SK-N-SH treated with all-trans-retinoic acid at 6 μM for 48 hours (cell line): ENCODE results near the gene DAB1.

ENCODE experiments used
- ATAC-seq: fragments of 200-7000 bp; cut with Tn5 transposase; 3 replicates; pipeline ENCODE4 v1.9.1; 2020; ENCODE audit warnings: mild to moderate bottlenecking, moderate library complexity
- ARNTL ChIP-seq: fragments of 450-650 bp; formaldehyde crosslinking; IDR thresholded peaks from 2 replicates; pipeline ENCODE4 v1.5.0; 2020; ENCODE audit warnings: low read depth, mild to moderate bottlenecking, moderate library complexity, borderline replicate concordance
- BACH2 ChIP-seq: fragments of 250-450 bp; sonication (Bioruptor Pico); IDR thresholded peaks from 2 replicates; pipeline ENCODE4 v1.9.0; 2021; ENCODE audit warnings: mild to moderate bottlenecking, borderline replicate concordance
- CREB5 ChIP-seq: fragments of 250-450 bp; sonication (Bioruptor Pico); IDR thresholded peaks from 2 replicates; pipeline ENCODE4 v1.5.1; 2020; ENCODE audit warnings: low read depth, mild to moderate bottlenecking, moderate library complexity
- CSDC2 ChIP-seq: fragments of 250-450 bp; sonication (Bioruptor Pico); IDR thresholded peaks from 2 replicates; pipeline ENCODE4 v1.5.0; 2020; ENCODE audit warnings: mild to moderate bottlenecking, moderate library complexity
- ESRRG ChIP-seq: fragments of 250-450 bp; sonication (Bioruptor Pico); IDR thresholded peaks from 2 replicates; pipeline ENCODE4 v1.6.1; 2021; ENCODE audit warnings: mild to moderate bottlenecking
- ISL1 ChIP-seq: fragments of 250-450 bp; sonication (Bioruptor Pico); IDR thresholded peaks from 2 replicates; pipeline ENCODE4 v2.1.2; 2022; ENCODE audit warnings: mild to moderate bottlenecking, moderate library complexity
- OSR1 ChIP-seq: fragments of 250-450 bp; sonication (Bioruptor Pico); IDR thresholded peaks from 2 replicates; pipeline ENCODE4 v1.8.0; 2022; ENCODE audit warnings: moderate library complexity, mild to moderate bottlenecking, inconsistent platforms
- PATZ1 ChIP-seq: fragments of 250-450 bp; sonication (Bioruptor Pico); IDR thresholded peaks from 2 replicates; pipeline ENCODE4 v1.8.0; 2020; ENCODE audit warnings: mild to moderate bottlenecking, moderate library complexity, borderline replicate concordance
- POU6F1 ChIP-seq: fragments of 250-450 bp; sonication (Bioruptor Pico); IDR thresholded peaks from 2 replicates; pipeline ENCODE4 v1.8.0; 2021; ENCODE audit warnings: low read depth, mild to moderate bottlenecking, moderate library complexity, borderline replicate concordance
- PPARA ChIP-seq: fragments of 250-450 bp; sonication (Bioruptor Pico); IDR thresholded peaks from 2 replicates; pipeline ENCODE4 v1.5.0; 2020; ENCODE audit warnings: mild to moderate bottlenecking, borderline replicate concordance
- RARB ChIP-seq: fragments of 250-450 bp; sonication (Bioruptor Pico); IDR thresholded peaks from 2 replicates; pipeline ENCODE4 v1.8.0; 2021; ENCODE audit warnings: mild to moderate bottlenecking, moderate library complexity
- SNAI2 ChIP-seq: fragments of 250-450 bp; sonication (Bioruptor Pico); IDR thresholded peaks from 2 replicates; pipeline ENCODE4 v1.5.0; 2020; ENCODE audit warnings: mild to moderate bottlenecking, moderate library complexity
- TCF4 ChIP-seq: fragments of 250-450 bp; sonication (Bioruptor Pico); IDR thresholded peaks from 2 replicates; pipeline ENCODE4 v1.8.0; 2021; ENCODE audit warnings: mild to moderate bottlenecking, moderate library complexity, borderline replicate concordance
- TOX ChIP-seq: fragments of 250-450 bp; sonication (Bioruptor Pico); IDR thresholded peaks from 2 replicates; pipeline ENCODE4 v1.8.0; 2021; ENCODE audit warnings: mild to moderate bottlenecking, moderate library complexity, borderline replicate concordance
- TSHZ2 ChIP-seq: fragments of 250-450 bp; sonication (Bioruptor Pico); IDR thresholded peaks from 2 replicates; pipeline ENCODE4 v1.5.0; 2020; ENCODE audit warnings: mild to moderate bottlenecking, moderate library complexity
- ZC3H10 ChIP-seq: fragments of 250-450 bp; sonication (Bioruptor Pico); IDR thresholded peaks from 2 replicates; pipeline ENCODE4 v1.5.1; 2021; ENCODE audit warnings: mild to moderate bottlenecking, moderate library complexity
- ZFP3 ChIP-seq: fragments of 250-450 bp; sonication (Bioruptor Pico); IDR thresholded peaks from 2 replicates; pipeline ENCODE4 v1.5.0; 2020; ENCODE audit warnings: mild to moderate bottlenecking, moderate library complexity
- ZFP30 ChIP-seq: fragments of 450-650 bp; formaldehyde crosslinking; IDR thresholded peaks from 2 replicates; pipeline ENCODE4 v1.5.0; 2022; ENCODE audit warnings: mild to moderate bottlenecking, moderate library complexity
- ZNF565 ChIP-seq: fragments of 450-650 bp; formaldehyde crosslinking; conservative IDR thresholded peaks from 2 replicates; pipeline ENCODE4 v1.5.0; 2020; ENCODE audit warnings: low read depth, mild to moderate bottlenecking, moderate library complexity
- ZNF70 ChIP-seq: fragments of 450-650 bp; formaldehyde crosslinking; IDR thresholded peaks from 2 replicates; pipeline ENCODE4 v1.5.0; 2020; ENCODE audit warnings: mild to moderate bottlenecking, moderate library complexity
- ZNF8 ChIP-seq: fragments of 450-650 bp; formaldehyde crosslinking; IDR thresholded peaks from 2 replicates; pipeline ENCODE4 v1.5.0; 2020; ENCODE audit warnings: mild to moderate bottlenecking, moderate library complexity

Gene DAB1

GRCh38 chr1:57109247-57109646 is 314.6 kb downstream of the DAB1 start:
- no peak for ATAC-seq
- no peak for TF ChIP-seq SNAI2 (CRISPR knock-in tag)
- no peak for TF ChIP-seq PPARA (CRISPR knock-in tag)
- no peak for TF ChIP-seq ZC3H10
- no peak for TF ChIP-seq ARNTL (CRISPR knock-in tag)
- TF ChIP-seq BACH2 (CRISPR knock-in tag) = no peak
- no peak for TF ChIP-seq ISL1 (CRISPR knock-in tag)
- no peak for TF ChIP-seq CREB5 (CRISPR knock-in tag)
- no peak for TF ChIP-seq ZNF8 (CRISPR knock-in tag)
- TF ChIP-seq ZFP3 (CRISPR knock-in tag) = no peak
- TF ChIP-seq RARB (CRISPR knock-in tag) = no peak
- TF ChIP-seq ZNF70 = no peak
- no peak for TF ChIP-seq ZNF565
- TF ChIP-seq ESRRG (CRISPR knock-in tag) = no peak
- no peak for TF ChIP-seq POU6F1 (CRISPR knock-in tag)
- no peak for TF ChIP-seq ZFP30 (CRISPR knock-in tag)
- no peak for TF ChIP-seq CSDC2 (CRISPR knock-in tag)
- no peak for TF ChIP-seq TOX (CRISPR knock-in tag)
- no peak for TF ChIP-seq PATZ1 (CRISPR knock-in tag)
- TF ChIP-seq TCF4 (CRISPR knock-in tag) = no peak
- TF ChIP-seq OSR1 (CRISPR knock-in tag) = no peak

- ATAC-seq = no peak
- TF ChIP-seq TCF4 (CRISPR knock-in tag) (no peak), BACH2 (CRISPR knock-in tag) (no peak), TOX (CRISPR knock-in tag) (no peak)
These were observed 317.6 kb downstream of the DAB1 start for GRCh38 chr1:57106296-57106695.

- TF ChIP-seq CSDC2 (CRISPR knock-in tag) (no peak), BACH2 (CRISPR knock-in tag) (no peak), ZNF70 (no peak), POU6F1 (CRISPR knock-in tag) (no peak), CREB5 (CRISPR knock-in tag) (no peak)
These were observed 321.1 kb downstream of the DAB1 start for GRCh38 chr1:57102561-57103326.

GRCh38 chr1:57101209-57101608 is 322.7 kb downstream of the DAB1 start:
- no peak for ATAC-seq
- no peak for TF ChIP-seq ZC3H10
- TF ChIP-seq OSR1 (CRISPR knock-in tag) = no peak
- TF ChIP-seq TCF4 (CRISPR knock-in tag) = no peak
- TF ChIP-seq ZNF565 = no peak
- TF ChIP-seq TOX (CRISPR knock-in tag) = no peak
- TF ChIP-seq PPARA (CRISPR knock-in tag) = no peak
- TF ChIP-seq ESRRG (CRISPR knock-in tag) = no peak
- TF ChIP-seq PATZ1 (CRISPR knock-in tag) = no peak
- no peak for TF ChIP-seq TSHZ2 (CRISPR knock-in tag)

More at GRCh38 chr1:57102561-57103326, 321.1 kb downstream of the DAB1 start:
- ATAC-seq = no peak
